ENCODE data around the gene HIPK4.

GRCh38 chr19:40335101-40335500 is 54.9 kb downstream of the HIPK4 start:
- TF ChIP-seq EZH2 (IDR thresholded peaks at IDR 0.05; ENCODE audit: insufficient read depth, poor library complexity, severe bottlenecking), result no peak
- TF ChIP-seq EZH2phosphoT487 (IDR thresholded peaks at IDR 0.05; ENCODE audit: insufficient read depth, low read depth), result no peak
